Mucosa of stomach (tissue), 1 donor: Measurements from ENCODE around the gene UBL5.

Source experiments
- H3K27me3 ChIP-seq: one replicate; pipeline ENCODE4 v1.7.0; 2013; ENCODE audit warnings: mild to moderate bottlenecking, low read length; ENCODE audit not compliant: control insufficient read depth, insufficient read depth
- H3K36me3 ChIP-seq: one replicate; pipeline ENCODE4 v1.7.0; 2013; ENCODE audit warnings: low read length; ENCODE audit not compliant: control insufficient read depth, insufficient read depth
- H3K4me1 ChIP-seq: one replicate; pipeline ENCODE4 v1.7.0; 2013; ENCODE audit warnings: mild to moderate bottlenecking, low read length; ENCODE audit not compliant: control insufficient read depth, insufficient read depth
- H3K4me3 ChIP-seq: one replicate; pipeline ENCODE4 v1.7.0; 2013; ENCODE audit warnings: low read length
- H3K9ac ChIP-seq: one replicate; pipeline ENCODE4 v1.7.0; 2013; ENCODE audit warnings: mild to moderate bottlenecking, low read length, moderate library complexity
- H3K9me3 ChIP-seq: one replicate; pipeline ENCODE4 v1.7.0; 2013; ENCODE audit warnings: mild to moderate bottlenecking, low read length, moderate library complexity; ENCODE audit not compliant: control insufficient read depth
- donor health status: Pancreatic carcinoma.

The UBL5 gene

GRCh38 chr19:9792206-9793070 is 35.3 kb upstream of the UBL5 start:
- peaks cover 28% of the 10 kb centered on the region for H3K4me1 ChIP-seq
- no peaks in the 10 kb centered on the region for H3K27me3 ChIP-seq
- H3K36me3 ChIP-seq, result no peaks in the 10 kb centered on the region
- no peaks in the 10 kb centered on the region for H3K9me3 ChIP-seq
- peak overlapping the region; percentile 86 for H3K9ac ChIP-seq
- peak overlapping the region; percentile 80 for H3K4me3 ChIP-seq

GRCh38 chr19:9793071-9793591 is 34.6 kb upstream of the UBL5 start:
- Histone ChIP-seq H3K36me3 (no peaks in the 10 kb centered on the region), H3K4me3 (peak overlapping the region; percentile 80), H3K9me3 (no peaks in the 10 kb centered on the region), H3K27me3 (no peaks in the 10 kb centered on the region), H3K9ac (peak overlapping the region; percentile 61), H3K4me1 (peaks cover 28% of the 10 kb centered on the region)

- H3K9ac ChIP-seq, result no peak overlapping the region
- no peaks in the 10 kb centered on the region for H3K9me3 ChIP-seq
- no peak overlapping the region for H3K4me3 ChIP-seq
- peaks cover 9% of the 10 kb centered on the region for H3K4me1 ChIP-seq
- no peaks in the 10 kb centered on the region for H3K27me3 ChIP-seq
- no peaks in the 10 kb centered on the region for H3K36me3 ChIP-seq
Observed at GRCh38 chr19:9796113-9796773, 31.5 kb upstream of the UBL5 start.

- no peak overlapping the region for H3K9ac ChIP-seq
- peaks cover 9% of the 10 kb centered on the region for H3K4me1 ChIP-seq
- no peaks in the 10 kb centered on the region for H3K9me3 ChIP-seq
- H3K27me3 ChIP-seq, result no peaks in the 10 kb centered on the region
- no peak overlapping the region for H3K4me3 ChIP-seq
- H3K36me3 ChIP-seq, result no peaks in the 10 kb centered on the region
Observed at GRCh38 chr19:9797871-9798270, 29.8 kb upstream of the UBL5 start.

- Histone ChIP-seq H3K9me3 (no peaks in the 10 kb centered on the region), H3K9ac (no peak overlapping the region), H3K36me3 (no peaks in the 10 kb centered on the region), H3K4me3 (no peak overlapping the region), H3K4me1 (peaks cover 5% of the 10 kb centered on the region), H3K27me3 (no peaks in the 10 kb centered on the region)
Observed at GRCh38 chr19:9799162-9799561, 28.6 kb upstream of the UBL5 start.

GRCh38 chr19:9801976-9802375 is 25.7 kb upstream of the UBL5 start:
- Histone ChIP-seq H3K9ac (no peak overlapping the region), H3K27me3 (no peaks in the 10 kb centered on the region), H3K4me3 (no peak overlapping the region), H3K36me3 (no peaks in the 10 kb centered on the region), H3K9me3 (no peaks in the 10 kb centered on the region), H3K4me1 (no peaks in the 10 kb centered on the region)

GRCh38 chr19:9806803-9807202 is 20.9 kb upstream of the UBL5 start:
- Histone ChIP-seq H3K36me3 (no peaks in the 10 kb centered on the region), H3K9ac (no peak overlapping the region), H3K4me3 (no peak overlapping the region), H3K27me3 (no peaks in the 10 kb centered on the region), H3K9me3 (no peaks in the 10 kb centered on the region), H3K4me1 (no peaks in the 10 kb centered on the region)

GRCh38 chr19:9808855-9809824 is 18.6 kb upstream of the UBL5 start:
- no peak overlapping the region for H3K4me3 ChIP-seq
- H3K36me3 ChIP-seq, result no peaks in the 10 kb centered on the region
- H3K9ac ChIP-seq, result no peak overlapping the region
- no peaks in the 10 kb centered on the region for H3K27me3 ChIP-seq
- no peaks in the 10 kb centered on the region for H3K4me1 ChIP-seq
- no peaks in the 10 kb centered on the region for H3K9me3 ChIP-seq

GRCh38 chr19:9811139-9811538 is 16.6 kb upstream of the UBL5 start:
- no peaks in the 10 kb centered on the region for H3K9me3 ChIP-seq
- H3K4me1 ChIP-seq, result no peaks in the 10 kb centered on the region
- H3K36me3 ChIP-seq, result no peaks in the 10 kb centered on the region
- H3K9ac ChIP-seq, result no peak overlapping the region
- no peak overlapping the region for H3K4me3 ChIP-seq
- H3K27me3 ChIP-seq, result no peaks in the 10 kb centered on the region

- H3K4me3 ChIP-seq, result peak overlapping the region; percentile 81
- H3K4me1 ChIP-seq, result peaks cover 9% of the 10 kb centered on the region
- no peaks in the 10 kb centered on the region for H3K9me3 ChIP-seq
- H3K36me3 ChIP-seq, result no peaks in the 10 kb centered on the region
- H3K9ac ChIP-seq, result peak overlapping the region; percentile 77
- H3K27me3 ChIP-seq, result no peaks in the 10 kb centered on the region
Observed at GRCh38 chr19:9818175-9818733, 9.5 kb upstream of the UBL5 start.

GRCh38 chr19:9818734-9819595 is 8.8 kb upstream of the UBL5 start, which contains the start of gene FBXL12:
Gene FBXL12, minus strand, starts transcription at chr19:9819079. Its CDS starts 266 bp downstream, at chr19:9818813.
- no peaks in the 10 kb centered on the region for H3K27me3 ChIP-seq
- H3K36me3 ChIP-seq, result no peaks in the 10 kb centered on the region
- no peaks in the 10 kb centered on the region for H3K9me3 ChIP-seq
- H3K9ac ChIP-seq, result peak within 1 kb of the TSS; percentile 77
- H3K4me1 ChIP-seq, result peaks cover 9% of the 10 kb centered on the region
- H3K4me3 ChIP-seq, result peak within 1 kb of the TSS; percentile 81
